Activated CD8-positive, alpha-beta T cell treated with anti-CD3 and anti-CD28 coated beads for 36 hours (primary cell): ENCODE data around the gene DPP9. TPM values are rescaled to one million over a fixed set of nuclear protein-coding genes. Genes with fewer than 3 reads are reported as not detected.

Experiments used
- ATAC-seq: fragments of 200-7000 bp; cut with Tn5 transposase; one replicate; pipeline ENCODE4 v1.10.0; 2021; ENCODE audit warnings: mild to moderate bottlenecking, moderate library complexity
- CTCF ChIA-PET: fragments of 350-600 bp; sonication (Branson Sonifier 250); formaldehyde crosslinking; loops from one replicate; lab custom pipeline; 2021; ENCODE audit warnings: antibody characterized with exemption; lab: Charles Lee
- POLR2A ChIA-PET: fragments of 350-600 bp; sonication (Branson Sonifier 250); formaldehyde crosslinking; loops from one replicate; lab custom pipeline; 2021; ENCODE audit warnings: antibody characterized with exemption; lab: Charles Lee
- DNase-seq: peaks from one replicate; pipeline ENCODE4 v3.0.0-alpha.2; 2020
- H3K27ac Mint-ChIP-seq: one replicate; pipeline ENCODE4 v1.8.0; 2021; ENCODE audit warnings: mild to moderate bottlenecking, mixed read lengths
- H3K27me3 Mint-ChIP-seq: one replicate; pipeline ENCODE4 v1.8.0; 2021; ENCODE audit warnings: mixed read lengths
- H3K36me3 Mint-ChIP-seq: one replicate; pipeline ENCODE4 v1.8.0; 2021; ENCODE audit warnings: low read depth, mixed read lengths
- H3K4me1 Mint-ChIP-seq: one replicate; pipeline ENCODE4 v1.8.0; 2021; ENCODE audit warnings: low read depth, mixed read lengths
- H3K4me3 Mint-ChIP-seq: one replicate; pipeline ENCODE4 v1.8.0; 2021; ENCODE audit warnings: mild to moderate bottlenecking, moderate library complexity, mixed read lengths
- H3K9me3 Mint-ChIP-seq: one replicate; pipeline ENCODE4 v1.8.0; 2021; ENCODE audit warnings: mixed read lengths
- intact Hi-C: fragments of 100-400 bp; cut with micrococcal nuclease; formaldehyde crosslinking; loops from one replicate; pipeline ENCODE4 v1.10.0; 2022
- total RNA-seq, 2 experiments: library from RNA; stranded (reverse); gene quantifications; one replicate each; pipeline ENCODE4 v1.2.3, GENCODE V29; 2021
- TF ChIP-seq, protein P1 (sequence below): fragments of 200-600 bp; IDR thresholded peaks from one replicate; pipeline ENCODE4 v1.8.0; 2022; ENCODE audit warnings: antibody characterized with exemption, mild to moderate bottlenecking

Gene DPP9
- total RNA-seq, 2 experiments from 2014 or later: 60.4 to 64.0 TPM

DNA sequence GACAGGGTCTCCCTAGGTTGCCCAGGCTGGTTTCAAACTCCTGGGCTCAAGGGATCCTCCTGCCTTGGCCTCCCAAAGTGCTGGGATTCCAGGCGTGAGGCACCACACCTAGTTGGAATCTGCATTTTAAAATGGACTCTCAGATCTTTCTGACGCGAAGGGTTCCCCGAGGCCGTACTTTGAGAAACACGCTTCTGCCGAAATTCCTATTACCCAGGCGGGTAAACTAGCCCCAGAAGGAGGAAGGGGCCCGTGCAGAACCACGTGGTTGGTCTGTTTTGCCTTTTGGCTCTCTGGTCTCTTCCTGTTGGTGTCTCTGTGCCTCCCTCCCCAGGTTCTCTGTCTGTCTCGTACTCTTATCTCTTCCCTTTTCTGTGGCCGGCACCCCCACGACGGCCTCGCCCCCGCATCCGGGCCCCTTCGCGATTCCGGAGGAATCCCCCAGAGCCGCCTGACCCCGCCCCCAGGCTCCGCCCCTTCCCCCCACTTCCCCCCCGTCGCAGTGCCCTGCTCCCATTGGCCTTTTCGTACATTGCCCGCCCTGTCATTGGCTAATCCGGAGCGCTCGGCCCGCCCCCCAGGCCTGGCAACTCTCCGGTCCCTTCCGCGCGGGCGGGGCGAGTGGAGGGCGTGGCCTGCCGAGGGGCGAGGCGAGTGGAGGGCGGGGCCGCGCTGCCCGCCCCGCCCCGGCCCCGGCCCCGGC lies 84.7 kb downstream of the DPP9 start, which contains the start of gene TNFAIP8L1:
TNFAIP8L1 (plus strand) TSS at position 689 of the 703 bp plus-strand sequence. CDS start 12,354 bp downstream, outside the sequence.
- Mint-ChIP-seq H3K4me3 (peak within 1 kb of the TSS; percentile 98), H3K27ac (peak within 1 kb of the TSS; percentile 98), H3K4me1 (peaks cover 34% of the 10 kb centered on the region), H3K9me3 (no peaks in the 10 kb centered on the region), H3K27me3 (no peaks in the 10 kb centered on the region), H3K36me3 (no peaks in the 10 kb centered on the region)
- peak; percentile 99 for DNase-seq
- intact Hi-C loops: loop anchor here (5.0 kb wide), 1 partner anchor 62 kb away; no protein-coding TSS in a partner anchor
- CTCF ChIA-PET: interaction anchor here (1.0 to 3.4 kb wide), 5 partner anchors 50 to 296 kb away, joined by 3 to 80 read pairs (median 3); no protein-coding TSS in a partner anchor
- POLR2A ChIA-PET: no interaction called here
- ATAC-seq: peak; percentile 96
- TF ChIP-seq, protein P1, sequence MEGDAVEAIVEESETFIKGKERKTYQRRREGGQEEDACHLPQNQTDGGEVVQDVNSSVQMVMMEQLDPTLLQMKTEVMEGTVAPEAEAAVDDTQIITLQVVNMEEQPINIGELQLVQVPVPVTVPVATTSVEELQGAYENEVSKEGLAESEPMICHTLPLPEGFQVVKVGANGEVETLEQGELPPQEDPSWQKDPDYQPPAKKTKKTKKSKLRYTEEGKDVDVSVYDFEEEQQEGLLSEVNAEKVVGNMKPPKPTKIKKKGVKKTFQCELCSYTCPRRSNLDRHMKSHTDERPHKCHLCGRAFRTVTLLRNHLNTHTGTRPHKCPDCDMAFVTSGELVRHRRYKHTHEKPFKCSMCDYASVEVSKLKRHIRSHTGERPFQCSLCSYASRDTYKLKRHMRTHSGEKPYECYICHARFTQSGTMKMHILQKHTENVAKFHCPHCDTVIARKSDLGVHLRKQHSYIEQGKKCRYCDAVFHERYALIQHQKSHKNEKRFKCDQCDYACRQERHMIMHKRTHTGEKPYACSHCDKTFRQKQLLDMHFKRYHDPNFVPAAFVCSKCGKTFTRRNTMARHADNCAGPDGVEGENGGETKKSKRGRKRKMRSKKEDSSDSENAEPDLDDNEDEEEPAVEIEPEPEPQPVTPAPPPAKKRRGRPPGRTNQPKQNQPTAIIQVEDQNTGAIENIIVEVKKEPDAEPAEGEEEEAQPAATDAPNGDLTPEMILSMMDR: no peak

DNA sequence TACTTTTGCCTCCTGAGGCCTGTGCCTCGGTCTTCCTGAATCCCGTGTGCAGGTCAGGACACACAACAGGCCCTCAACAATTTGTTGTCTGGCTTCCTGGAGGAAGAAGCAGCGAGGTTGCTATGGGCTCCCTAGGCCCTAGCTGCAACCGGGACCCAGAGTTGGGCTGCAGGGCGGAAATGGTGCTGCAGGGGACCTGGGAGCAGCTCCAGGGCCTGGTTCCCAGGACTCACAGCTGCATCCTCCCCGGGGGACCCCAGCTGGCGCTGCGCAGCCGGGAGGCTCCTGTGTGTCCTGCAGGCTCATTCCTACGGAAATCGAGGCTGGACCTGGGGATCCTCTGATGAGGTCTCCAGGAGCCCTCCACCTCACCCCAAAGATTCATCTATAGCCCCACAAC lies 85.3 kb downstream of the DPP9 start:
- ChIA-PET CTCF (interaction anchor here (1.0 to 3.4 kb wide), 5 partner anchors 49 to 296 kb away, joined by 3 to 80 read pairs (median 3); no protein-coding TSS in a partner anchor), POLR2A (no interaction called here)
- DNase-seq (no peak), ATAC-seq (no peak)
- TF ChIP-seq, protein P1: no peak
- no peaks in the 10 kb centered on the region for H3K36me3 Mint-ChIP-seq
- peaks cover 37% of the 10 kb centered on the region for H3K4me1 Mint-ChIP-seq
- H3K4me3 Mint-ChIP-seq: no peak overlapping the region
- H3K27me3 Mint-ChIP-seq: no peaks in the 10 kb centered on the region
- no peaks in the 10 kb centered on the region for H3K9me3 Mint-ChIP-seq
- peak overlapping the region; percentile 98 for H3K27ac Mint-ChIP-seq
- intact Hi-C loops: loop anchor here (5.0 kb wide), 1 partner anchor 61 kb away; no protein-coding TSS in a partner anchor

DNA sequence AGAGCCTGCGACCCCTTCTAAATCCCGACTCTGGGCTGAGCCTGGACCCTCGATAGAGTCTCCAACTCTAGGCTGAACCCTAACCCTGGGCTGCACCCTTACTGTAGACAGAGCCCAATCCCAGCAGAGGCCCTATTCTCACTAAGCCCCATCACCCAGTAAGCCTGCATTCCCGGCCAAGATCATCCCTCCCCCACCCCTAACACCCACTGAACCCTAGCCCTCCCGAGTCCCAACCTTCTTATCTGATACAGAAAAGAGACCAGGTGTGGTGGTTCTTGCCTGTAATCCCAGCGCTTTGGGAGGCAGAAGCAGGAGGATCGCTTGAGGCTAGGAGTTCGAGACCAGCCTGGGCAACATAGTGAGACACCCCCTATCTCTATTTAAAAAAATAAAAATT lies 86.9 kb downstream of the DPP9 start:
- H3K9me3 Mint-ChIP-seq: no peaks in the 10 kb centered on the region
- H3K4me1 Mint-ChIP-seq: peaks cover 37% of the 10 kb centered on the region
- no peaks in the 10 kb centered on the region for H3K36me3 Mint-ChIP-seq
- DNase-seq (no peak), ATAC-seq (no peak)
- CTCF ChIA-PET: interaction anchor here (0.7 to 3.4 kb wide), 31 partner anchors 10 to 166 kb away, joined by 3 to 80 read pairs (median 8); partner anchors contain the start of genes LRG1, PLIN5 and SEMA6B
- H3K27me3 Mint-ChIP-seq: no peaks in the 10 kb centered on the region
- TF ChIP-seq, protein P1: no peak
- intact Hi-C loops: loop anchor here (5.0 kb wide), 1 partner anchor 59 kb away; no protein-coding TSS in a partner anchor
- H3K4me3 Mint-ChIP-seq: no peak overlapping the region
- H3K27ac Mint-ChIP-seq: no peak overlapping the region
- POLR2A ChIA-PET: interaction anchor here (1.2 kb wide), 1 partner anchor 80 kb away, joined by 3 read pairs; no protein-coding TSS in a partner anchor

DNA sequence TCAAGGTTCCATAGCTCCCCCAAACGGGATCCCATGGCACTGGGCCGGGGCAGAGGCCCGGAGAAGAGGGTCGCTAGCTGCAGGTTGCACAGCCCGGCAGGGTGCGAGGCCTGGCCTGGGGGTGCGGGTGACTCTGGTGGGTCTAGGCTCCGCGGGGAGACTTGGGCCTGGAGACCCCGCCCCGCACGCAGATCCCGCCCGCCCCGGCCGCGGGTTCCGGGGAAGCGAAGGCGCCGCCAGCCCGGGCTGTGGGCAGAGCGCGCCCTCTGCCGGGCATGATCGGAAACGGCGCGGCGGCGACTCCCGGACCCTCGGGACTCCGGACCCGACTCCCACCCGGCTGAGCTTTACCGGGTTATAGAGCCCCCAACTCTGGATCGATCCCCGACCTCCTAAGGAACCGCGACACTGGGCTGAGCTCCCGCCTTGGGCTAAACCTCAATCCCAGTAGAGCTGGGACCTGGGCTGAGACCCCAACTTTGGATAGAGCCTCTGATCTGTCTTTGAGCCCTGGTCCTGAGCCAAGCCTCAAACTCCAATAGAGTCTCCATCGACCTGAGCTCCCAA lies 87.4 kb downstream of the DPP9 start:
- no peaks in the 10 kb centered on the region for H3K9me3 Mint-ChIP-seq
- H3K27me3 Mint-ChIP-seq: no peaks in the 10 kb centered on the region
- no peak overlapping the region for H3K27ac Mint-ChIP-seq
- DNase-seq: peak; percentile 78
- TF ChIP-seq, protein P1: peak; percentile 85
- CTCF ChIA-PET: interaction anchor here (0.6 to 3.4 kb wide), 33 partner anchors 10 to 166 kb away, joined by 3 to 80 read pairs (median 7); partner anchors contain the start of genes LRG1, PLIN5 and SEMA6B
- POLR2A ChIA-PET: interaction anchor here (1.2 kb wide), 1 partner anchor 80 kb away, joined by 3 read pairs; no protein-coding TSS in a partner anchor
- H3K4me1 Mint-ChIP-seq: peaks cover 35% of the 10 kb centered on the region
- ATAC-seq: peak; percentile 11
- intact Hi-C loops: loop anchor here (5.0 kb wide), 1 partner anchor 59 kb away; no protein-coding TSS in a partner anchor
- no peaks in the 10 kb centered on the region for H3K36me3 Mint-ChIP-seq
- H3K4me3 Mint-ChIP-seq: peak overlapping the region; percentile 35
